ENCODE measurements around the gene ANKRD52.
A peak's percentile ranks its signal among the peaks of the same experiment; 100 is the strongest.
"Not testable (repeated sequence)": the region's sequence is repeated elsewhere in the genome, so short reads cannot be mapped to it uniquely, and the experiment has no call there.

The ANKRD52 gene

GRCh38 chr12:56213878-56214277 is 44.3 kb downstream of the ANKRD52 start:
- no peak for DNase-seq (ENCODE audit: extremely low read depth in 1 of 2, low read depth in 1 of 2)

- no peak for DNase-seq (ENCODE audit: extremely low read depth in 1 of 2, low read depth in 1 of 2)
Measured at GRCh38 chr12:56212361-56212760, 45.8 kb downstream of the ANKRD52 start.

- DNase-seq (ENCODE audit: extremely low read depth in 1 of 2, low read depth in 1 of 2), result no peak
Measured at GRCh38 chr12:56208006-56208405, 50.2 kb downstream of the ANKRD52 start.

GRCh38 chr12:56206452-56207166 is 51.6 kb downstream of the ANKRD52 start:
- no peak for DNase-seq (ENCODE audit: extremely low read depth in 1 of 2, low read depth in 1 of 2)

GRCh38 chr12:56205445-56205844 is 52.7 kb downstream of the ANKRD52 start:
- no peak for DNase-seq (ENCODE audit: extremely low read depth in 1 of 2, low read depth in 1 of 2)

GRCh38 chr12:56204275-56204674 is 53.9 kb downstream of the ANKRD52 start:
- no peak for DNase-seq (ENCODE audit: extremely low read depth in 1 of 2, low read depth in 1 of 2)

GRCh38 chr12:56202838-56203237 is 55.3 kb downstream of the ANKRD52 start:
- DNase-seq (ENCODE audit: extremely low read depth in 1 of 2, low read depth in 1 of 2), result no peak

GRCh38 chr12:56202366-56202765 is 55.8 kb downstream of the ANKRD52 start:
- no peak for DNase-seq (ENCODE audit: extremely low read depth in 1 of 2, low read depth in 1 of 2)

- DNase-seq (ENCODE audit: extremely low read depth in 1 of 2, low read depth in 1 of 2), result no peak
Measured at GRCh38 chr12:56198836-56199235, 59.3 kb downstream of the ANKRD52 start.

GRCh38 chr12:56197921-56198635 is 60.1 kb downstream of the ANKRD52 start:
- DNase-seq (ENCODE audit: extremely low read depth in 1 of 2, low read depth in 1 of 2), result no peak

- DNase-seq (ENCODE audit: extremely low read depth in 1 of 2, low read depth in 1 of 2), result not testable (repeated sequence)
Measured at GRCh38 chr12:56196818-56197550, 61.2 kb downstream of the ANKRD52 start.

- DNase-seq (ENCODE audit: extremely low read depth in 1 of 2, low read depth in 1 of 2), result peak; percentile 44 to 46
Measured at GRCh38 chr12:56193025-56193578, 65.1 kb downstream of the ANKRD52 start.

- no peak for DNase-seq (ENCODE audit: extremely low read depth in 1 of 2, low read depth in 1 of 2)
Measured at GRCh38 chr12:56192582-56192981, 65.6 kb downstream of the ANKRD52 start.

GRCh38 chr12:56190695-56191155 is 67.5 kb downstream of the ANKRD52 start:
- no peak for DNase-seq (ENCODE audit: extremely low read depth in 1 of 2, low read depth in 1 of 2)

GRCh38 chr12:56189918-56190694 is 68.1 kb downstream of the ANKRD52 start:
- peak; percentile 24 to 43 for DNase-seq (ENCODE audit: extremely low read depth in 1 of 2, low read depth in 1 of 2)

- DNase-seq (ENCODE audit: extremely low read depth in 1 of 2, low read depth in 1 of 2), result peak; percentile 64 to 77
Measured at GRCh38 chr12:56189099-56189917, 68.9 kb downstream of the ANKRD52 start, which contains the start of gene SMARCC2. Gene SMARCC2 (minus strand): TSS chr12:56189483. CDS start chr12:56189461, 22 bp downstream.

- DNase-seq (ENCODE audit: extremely low read depth in 1 of 2, low read depth in 1 of 2), result no peak
Measured at GRCh38 chr12:56188778-56189098, 69.4 kb downstream of the ANKRD52 start.

GRCh38 chr12:56188131-56188777 is 69.9 kb downstream of the ANKRD52 start:
- no peak for DNase-seq (ENCODE audit: extremely low read depth in 1 of 2, low read depth in 1 of 2)

Data from activated CD8-positive, alpha-beta memory T cell treated with anti-CD3 and anti-CD28 coated beads for 1 hour (primary cell).